ENCODE measurements around the gene MAP3K1. TPM values are rescaled to one million over a fixed set of nuclear protein-coding genes. Genes with fewer than 3 reads are reported as not detected.
A peak's percentile ranks its signal among the peaks of the same experiment; 100 is the strongest.

The MAP3K1 gene
- total and polyA plus RNA-seq, 12 donors, result 4.9 to 26.1 (median 15.5) TPM

- Histone ChIP-seq H3K27ac (peak overlapping the region in 1 of 5 donors; percentile 20), H3K36me3 (replicated peaks in 1 of 2) (no peaks in the 10 kb centered on the region), H3K4me1 (replicated peaks in 1 of 2) (peaks cover 40 to 91% of the 10 kb centered on the region in 2 donors), H3K9me3 (replicated peaks in 1 of 3) (no peaks in the 10 kb centered on the region), H3K27me3 (no peaks in the 10 kb centered on the region), H3K4me3 (no peak overlapping the region)
- no peak for DNase-seq
- intact Hi-C loops (cut with DNase I), result no loop called here
- WGBS, 4 donors, result 89 to 97% (median 92%) methylated on average over 2 of the region's 2 CpGs
- no peak for TF ChIP-seq POLR2A (IDR thresholded peaks at IDR 0.05)
- TF ChIP-seq, protein P1, sequence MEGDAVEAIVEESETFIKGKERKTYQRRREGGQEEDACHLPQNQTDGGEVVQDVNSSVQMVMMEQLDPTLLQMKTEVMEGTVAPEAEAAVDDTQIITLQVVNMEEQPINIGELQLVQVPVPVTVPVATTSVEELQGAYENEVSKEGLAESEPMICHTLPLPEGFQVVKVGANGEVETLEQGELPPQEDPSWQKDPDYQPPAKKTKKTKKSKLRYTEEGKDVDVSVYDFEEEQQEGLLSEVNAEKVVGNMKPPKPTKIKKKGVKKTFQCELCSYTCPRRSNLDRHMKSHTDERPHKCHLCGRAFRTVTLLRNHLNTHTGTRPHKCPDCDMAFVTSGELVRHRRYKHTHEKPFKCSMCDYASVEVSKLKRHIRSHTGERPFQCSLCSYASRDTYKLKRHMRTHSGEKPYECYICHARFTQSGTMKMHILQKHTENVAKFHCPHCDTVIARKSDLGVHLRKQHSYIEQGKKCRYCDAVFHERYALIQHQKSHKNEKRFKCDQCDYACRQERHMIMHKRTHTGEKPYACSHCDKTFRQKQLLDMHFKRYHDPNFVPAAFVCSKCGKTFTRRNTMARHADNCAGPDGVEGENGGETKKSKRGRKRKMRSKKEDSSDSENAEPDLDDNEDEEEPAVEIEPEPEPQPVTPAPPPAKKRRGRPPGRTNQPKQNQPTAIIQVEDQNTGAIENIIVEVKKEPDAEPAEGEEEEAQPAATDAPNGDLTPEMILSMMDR (IDR thresholded peaks at IDR 0.05), result no peak
Observed at GRCh38 chr5:56850423-56850822, 35.1 kb downstream of the MAP3K1 start.

- peaks cover 36 to 88% of the 10 kb centered on the region in 2 donors for H3K4me1 ChIP-seq (replicated peaks in 1 of 2)
- H3K27me3 ChIP-seq, result no peaks in the 10 kb centered on the region
- peak in 5 of 7 donors; percentile 33 to 48 (median 40) for DNase-seq
- peak overlapping the region in 1 of 4 donors; percentile 21 for H3K4me3 ChIP-seq
- H3K9me3 ChIP-seq (replicated peaks in 1 of 3), result no peaks in the 10 kb centered on the region
- TF ChIP-seq, protein P1 (IDR thresholded peaks at IDR 0.05), result no peak
- TF ChIP-seq POLR2A (IDR thresholded peaks at IDR 0.05), result no peak
- peak overlapping the region in 3 of 5 donors; percentile 11 to 53 (median 20) for H3K27ac ChIP-seq
- WGBS, 4 donors, result 18 to 28% (median 26%) methylated on average over 6 of the region's 6 CpGs
- intact Hi-C loops (cut with DNase I), result no loop called here
- no peaks in the 10 kb centered on the region for H3K36me3 ChIP-seq (replicated peaks in 1 of 2)
Observed at GRCh38 chr5:56851258-56851941, 36.1 kb downstream of the MAP3K1 start.

DNA sequence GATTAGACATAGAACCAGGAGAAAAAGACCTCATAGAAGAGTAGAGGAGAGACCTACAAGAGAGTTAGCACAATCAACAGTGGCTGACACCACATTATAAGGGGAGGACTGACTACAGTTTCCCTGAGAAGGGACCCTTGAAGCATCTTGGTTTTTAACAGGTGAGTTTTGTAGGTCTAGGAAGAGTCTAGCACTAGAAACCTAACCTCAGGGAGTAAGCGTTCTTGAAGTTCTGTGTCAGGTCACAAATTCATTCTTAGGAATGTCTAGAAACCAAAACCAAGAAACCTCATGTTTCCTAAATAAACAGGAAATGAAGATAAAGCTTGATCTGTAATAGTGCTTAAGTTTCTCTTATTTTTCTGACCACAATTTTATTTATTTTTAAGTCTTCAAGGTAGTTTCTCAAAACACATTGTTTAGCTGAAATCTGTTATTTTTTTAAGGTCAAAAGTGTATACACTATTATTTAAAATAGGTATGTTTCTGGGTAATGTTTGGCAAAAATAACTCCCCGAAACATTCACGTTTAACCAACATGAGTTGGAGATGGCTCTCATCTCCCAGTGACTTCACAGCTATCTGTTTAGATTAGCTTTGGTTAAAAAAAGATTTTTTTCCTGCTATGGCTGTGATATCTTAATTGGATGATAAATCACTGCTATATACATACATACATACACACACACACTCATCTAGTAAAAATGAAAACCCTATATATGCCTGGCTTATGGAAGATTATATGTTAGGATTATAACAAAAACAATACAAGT lies 37.1 kb downstream of the MAP3K1 start:
- H3K27me3 ChIP-seq, result no peaks in the 10 kb centered on the region
- DNase-seq, result no peak
- H3K36me3 ChIP-seq (replicated peaks in 1 of 2), result no peaks in the 10 kb centered on the region
- WGBS, 4 donors, result 55 to 63% (median 60%) methylated on average over 3 of the region's 3 CpGs
- H3K27ac ChIP-seq, result peak overlapping the region in 1 of 5 donors; percentile 20
- H3K4me1 ChIP-seq (replicated peaks in 1 of 2), result peaks cover 30 to 87% of the 10 kb centered on the region in 2 donors
- no peak for TF ChIP-seq POLR2A (IDR thresholded peaks at IDR 0.05)
- TF ChIP-seq, protein P1 (IDR thresholded peaks at IDR 0.05), result no peak
- intact Hi-C loops (cut with DNase I), result no loop called here
- H3K4me3 ChIP-seq, result no peak overlapping the region
- no peaks in the 10 kb centered on the region for H3K9me3 ChIP-seq (replicated peaks in 1 of 3)

DNA sequence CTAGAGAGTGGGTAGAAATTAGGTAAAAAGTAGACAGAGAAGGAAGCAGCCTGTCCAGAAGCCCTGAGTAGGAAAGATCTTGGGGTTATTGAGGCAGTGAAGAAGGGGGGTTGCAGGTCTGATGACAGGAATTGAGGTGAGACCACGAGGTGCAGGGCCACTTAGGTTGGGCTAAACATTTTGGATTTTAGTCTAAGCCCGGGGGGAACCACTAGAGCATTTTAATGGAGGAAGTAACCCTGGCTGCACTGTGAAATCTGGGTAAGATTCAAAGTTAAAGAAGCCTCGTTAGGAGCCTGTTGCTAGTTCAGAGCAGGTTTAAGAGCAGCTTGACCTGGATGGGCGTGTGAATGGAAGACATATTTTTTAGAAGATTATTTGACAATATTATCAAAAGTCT lies 38.3 kb downstream of the MAP3K1 start:
- Histone ChIP-seq H3K9me3 (replicated peaks in 1 of 3) (no peaks in the 10 kb centered on the region), H3K27me3 (no peaks in the 10 kb centered on the region), H3K4me3 (no peak overlapping the region), H3K36me3 (replicated peaks in 1 of 2) (no peaks in the 10 kb centered on the region), H3K27ac (no peak overlapping the region), H3K4me1 (replicated peaks in 1 of 2) (peaks cover 33 to 81% of the 10 kb centered on the region in 2 donors)
- intact Hi-C loops (cut with DNase I), result no loop called here
- TF ChIP-seq POLR2A (IDR thresholded peaks at IDR 0.05), result no peak
- 77 to 87% (median 81%) methylated on average over 4 of the region's 4 CpGs for WGBS, 4 donors
- no peak for DNase-seq

Measured in adrenal gland (tissue), 12 donors.